Neuronal stem cell (in vitro differentiated cells): ENCODE measurements around the gene ABCA7.

ENCODE experiments used
- DNase-seq: peaks from one replicate; pipeline ENCODE4 v3.0.0-alpha.2; 2013; ENCODE audit warnings: low spot score
- H2AFZ ChIP-seq: one replicate; pipeline ENCODE4 v1.6.1; 2013; ENCODE audit warnings: mild to moderate bottlenecking, low read length, inconsistent platforms
- H2AK5ac ChIP-seq: 2 replicates; pipeline ENCODE4 v1.6.1; 2013; ENCODE audit warnings: low read depth, mild to moderate bottlenecking, inconsistent platforms, low read length, moderate library complexity, mixed read lengths
- H2BK120ac ChIP-seq: 2 replicates; pipeline ENCODE4 v1.6.1; 2013; ENCODE audit warnings: low read depth, mild to moderate bottlenecking, inconsistent platforms, low read length, moderate library complexity, mixed read lengths
- H2BK12ac ChIP-seq: one replicate; pipeline ENCODE4 v1.6.1; 2013; ENCODE audit warnings: low read length, inconsistent platforms
- H2BK15ac ChIP-seq: 2 replicates; pipeline ENCODE4 v1.6.1; 2013; ENCODE audit warnings: mild to moderate bottlenecking, low read length, inconsistent platforms, mixed read lengths
- H2BK5ac ChIP-seq: one replicate; pipeline ENCODE4 v1.6.1; 2013; ENCODE audit warnings: inconsistent platforms, mild to moderate bottlenecking, low read length, moderate library complexity
- H3K14ac ChIP-seq: one replicate; pipeline ENCODE4 v1.6.1; 2013; ENCODE audit warnings: low read length, inconsistent platforms
- H3K18ac ChIP-seq: 2 replicates; pipeline ENCODE4 v1.6.1; 2013; ENCODE audit warnings: low read length, inconsistent platforms
- H3K23ac ChIP-seq: 2 replicates; pipeline ENCODE4 v1.6.1; 2013; ENCODE audit warnings: low read depth, mild to moderate bottlenecking, mixed read lengths, low read length, inconsistent platforms; ENCODE audit not compliant: poor library complexity
- H3K27ac ChIP-seq: replicated peaks from 3 replicates; pipeline ENCODE4 v1.5.1; 2013; ENCODE audit warnings: low read length, inconsistent platforms
- H3K27me3 ChIP-seq, 3 experiments: 2 replicates each; pipeline ENCODE4 v1.6.1; 2013; ENCODE audit warnings: low read length in 3 of 3, mild to moderate bottlenecking in 2 of 3, inconsistent platforms in 1 of 3, low read depth in 1 of 3, mixed read lengths in 1 of 3, moderate library complexity in 1 of 3; ENCODE audit not compliant: control insufficient read depth in 3 of 3, insufficient read depth in 3 of 3
- H3K36me3 ChIP-seq, 2 donors: replicated peaks in 1 of 2; 2 replicates each; pipeline ENCODE4 v1.6.1; 2013; ENCODE audit warnings: low read length in 2 of 2; ENCODE audit not compliant: control insufficient read depth in 2 of 2, insufficient read depth in 2 of 2
- H3K4ac ChIP-seq: 2 replicates; pipeline ENCODE4 v1.6.1; 2013; ENCODE audit warnings: inconsistent platforms, mild to moderate bottlenecking, low read length, moderate library complexity
- H3K4me1 ChIP-seq, 2 donors: 1 replicate in 1 of 2; 2 replicates in 1 of 2; pipeline ENCODE4 v1.6.1; 2013; ENCODE audit warnings: low read length in 2 of 2, low read depth in 1 of 2; ENCODE audit not compliant: control insufficient read depth in 2 of 2, insufficient read depth in 1 of 2
- H3K4me2 ChIP-seq: one replicate; pipeline ENCODE4 v1.6.1; 2013; ENCODE audit warnings: mild to moderate bottlenecking, low read length, inconsistent platforms; ENCODE audit not compliant: insufficient read depth, poor library complexity, severe bottlenecking
- H3K4me3 ChIP-seq, 2 donors: 2 replicates each; pipeline ENCODE4 v1.5.1; 2013; ENCODE audit warnings: low read length in 2 of 2, mild to moderate bottlenecking in 2 of 2, inconsistent platforms in 1 of 2, moderate library complexity in 1 of 2
- H3K79me1 ChIP-seq: one replicate; pipeline ENCODE4 v1.6.1; 2013; ENCODE audit warnings: low read depth, mild to moderate bottlenecking, inconsistent platforms, low read length, moderate library complexity
- H3K9ac ChIP-seq: one replicate; pipeline ENCODE4 v1.6.1; 2013; ENCODE audit warnings: mild to moderate bottlenecking, low read depth, low read length, inconsistent platforms; ENCODE audit not compliant: poor library complexity
- H3K9me3 ChIP-seq, 2 donors: replicated peaks in 1 of 2; 2 replicates each; pipeline versions ENCODE3 to v1.6.1; 2013; ENCODE audit warnings: low read length in 2 of 2, mild to moderate bottlenecking in 2 of 2, inconsistent platforms in 1 of 2, low read depth in 1 of 2, mixed read lengths in 1 of 2, moderate library complexity in 1 of 2; ENCODE audit not compliant: control insufficient read depth in 2 of 2, insufficient read depth in 1 of 2
- H4K8ac ChIP-seq: one replicate; pipeline ENCODE4 v1.6.1; 2013; ENCODE audit warnings: low read depth, mild to moderate bottlenecking, inconsistent platforms, low read length, moderate library complexity
- H4K91ac ChIP-seq: one replicate; pipeline ENCODE4 v1.6.1; 2013; ENCODE audit warnings: low read length, low read depth, mild to moderate bottlenecking, inconsistent platforms; ENCODE audit not compliant: poor library complexity
- WGBS, 2 donors: extraction: QIAGEN DNeasy Blood & Tissue Kit; methylation state at CpG; one replicate each; pipeline ENCODE4 v1.1.7; 2013; ENCODE audit warnings: missing lambda C conversion rate in 2 of 2, mixed read lengths in 1 of 2; ENCODE audit not compliant: insufficient read length in 2 of 2, insufficient replicate concordance in 1 of 2; ENCODE audit errors: extremely low coverage in 2 of 2; 5-methylcytosine and 5-hydroxymethylcytosine counted together

The ABCA7 gene

DNA sequence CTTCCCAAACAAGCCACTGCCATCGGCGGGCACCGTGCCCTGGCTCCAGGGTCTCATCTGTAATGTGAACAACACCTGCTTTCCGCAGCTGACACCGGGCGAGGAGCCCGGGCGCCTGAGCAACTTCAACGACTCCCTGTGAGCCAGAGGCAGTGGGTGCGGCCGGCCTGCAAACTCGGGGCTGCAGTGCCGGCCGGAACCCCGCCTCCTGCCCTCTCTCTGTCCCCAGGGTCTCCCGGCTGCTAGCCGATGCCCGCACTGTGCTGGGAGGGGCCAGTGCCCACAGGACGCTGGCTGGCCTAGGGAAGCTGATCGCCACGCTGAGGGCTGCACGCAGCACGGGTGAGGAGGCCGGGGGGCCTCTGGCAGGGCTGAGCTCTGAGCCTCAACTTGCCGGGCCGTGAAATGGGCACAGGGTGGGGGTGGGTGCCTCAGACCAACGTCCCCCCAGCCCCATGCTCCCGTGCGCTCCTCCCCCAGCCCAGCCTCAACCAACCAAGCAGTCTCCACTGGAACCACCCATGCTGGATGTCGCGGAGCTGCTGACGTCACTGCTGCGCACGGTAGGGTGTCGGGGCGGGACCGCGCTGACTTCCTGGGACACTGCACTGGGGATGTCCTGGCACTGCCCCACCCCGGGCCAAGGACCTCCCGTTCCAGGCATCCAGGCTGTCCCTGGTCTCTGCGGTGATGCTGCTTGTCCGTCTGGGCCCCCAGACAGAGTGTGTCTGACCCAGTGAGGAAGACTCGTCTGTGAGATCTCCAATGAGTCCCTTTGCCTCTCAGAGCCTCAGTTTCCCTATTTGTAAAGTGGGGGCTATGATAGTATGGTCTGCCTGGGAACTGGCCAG, 2.2 kb downstream of the ABCA7 start:
- Histone ChIP-seq H3K4me1 (peaks cover 7 to 13% of the 10 kb centered on the region in 2 donors), H2BK5ac (no peak overlapping the region), H4K91ac (peak overlapping the region; percentile 72), H3K4ac (no peak overlapping the region), H2BK12ac (peak overlapping the region; percentile 58), H3K27me3 (no peaks in the 10 kb centered on the region), H3K27ac (no peak overlapping the region), H2BK15ac (peak overlapping the region; percentile 88), H3K18ac (peak overlapping the region; percentile 89), H2BK120ac (no peak overlapping the region), H3K79me1 (peaks cover 4% of the 10 kb centered on the region), H3K4me3 (no peak overlapping the region), H3K4me2 (no peak overlapping the region), H2AFZ (no peak overlapping the region), H2AK5ac (peak overlapping the region; percentile 94), H3K36me3 (peaks cover 13 to 18% of the 10 kb centered on the region in 2 donors), H4K8ac (peak overlapping the region; percentile 29), H3K23ac (peak overlapping the region; percentile 80), H3K9ac (peak overlapping the region; percentile 44), H3K9me3 (no peaks in the 10 kb centered on the region), H3K14ac (no peak overlapping the region)
- DNase-seq = no peak
- no CpG with 5 or more reads among the region's 43 CpGs for WGBS, 2 donors

DNA sequence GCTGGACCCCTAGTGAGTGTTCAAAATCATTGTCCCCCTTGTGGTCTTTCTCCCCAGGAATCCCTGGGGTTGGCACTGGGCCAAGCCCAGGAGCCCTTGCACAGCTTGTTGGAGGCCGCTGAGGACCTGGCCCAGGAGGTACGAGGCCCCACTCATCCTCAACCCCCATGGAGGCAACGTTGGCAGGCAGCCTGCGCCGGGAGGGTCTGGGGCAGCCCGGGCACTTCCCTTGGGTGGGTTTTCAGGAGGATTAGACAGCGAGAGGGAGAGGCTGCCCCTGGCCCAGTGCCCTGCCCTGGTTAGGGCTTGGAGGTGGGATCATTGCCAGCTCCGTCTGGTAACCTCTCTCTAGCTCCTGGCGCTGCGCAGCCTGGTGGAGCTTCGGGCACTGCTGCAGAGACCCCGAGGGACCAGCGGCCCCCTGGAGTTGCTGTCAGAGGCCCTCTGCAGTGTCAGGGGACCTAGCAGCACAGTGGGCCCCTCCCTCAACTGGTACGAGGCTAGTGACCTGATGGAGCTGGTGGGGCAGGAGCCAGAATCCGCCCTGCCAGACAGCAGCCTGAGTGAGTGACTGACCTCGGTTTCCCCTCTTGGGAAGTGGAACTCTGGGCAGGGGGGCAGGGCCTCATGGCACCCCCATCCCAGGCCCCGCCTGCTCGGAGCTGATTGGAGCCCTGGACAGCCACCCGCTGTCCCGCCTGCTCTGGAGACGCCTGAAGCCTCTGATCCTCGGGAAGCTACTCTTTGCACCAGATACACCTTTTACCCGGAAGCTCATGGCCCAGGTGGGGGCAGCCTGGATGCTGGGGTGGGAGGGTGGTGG, 3.0 kb downstream of the ABCA7 start:
- H3K4me2 ChIP-seq = no peak overlapping the region
- peaks cover 4% of the 10 kb centered on the region for H3K79me1 ChIP-seq
- H2BK15ac ChIP-seq = peak overlapping the region; percentile 65
- H2AFZ ChIP-seq = no peak overlapping the region
- H3K9me3 ChIP-seq = no peaks in the 10 kb centered on the region
- peak overlapping the region; percentile 60 for H2AK5ac ChIP-seq
- peaks cover 8 to 12% of the 10 kb centered on the region in 2 donors for H3K36me3 ChIP-seq
- H3K9ac ChIP-seq = no peak overlapping the region
- H3K23ac ChIP-seq = no peak overlapping the region
- H3K4ac ChIP-seq = no peak overlapping the region
- WGBS, 2 donors = no CpG with 5 or more reads among the region's 23 CpGs
- H2BK5ac ChIP-seq = no peak overlapping the region
- DNase-seq = no peak
- H4K8ac ChIP-seq = no peak overlapping the region
- no peak overlapping the region for H3K27ac ChIP-seq
- H3K14ac ChIP-seq = no peak overlapping the region
- H3K4me3 ChIP-seq = no peak overlapping the region
- H4K91ac ChIP-seq = no peak overlapping the region
- no peaks in the 10 kb centered on the region for H3K27me3 ChIP-seq
- no peak overlapping the region for H2BK120ac ChIP-seq
- H3K18ac ChIP-seq = peak overlapping the region; percentile 46
- H2BK12ac ChIP-seq = no peak overlapping the region
- H3K4me1 ChIP-seq = peaks cover 7 to 13% of the 10 kb centered on the region in 2 donors

DNA sequence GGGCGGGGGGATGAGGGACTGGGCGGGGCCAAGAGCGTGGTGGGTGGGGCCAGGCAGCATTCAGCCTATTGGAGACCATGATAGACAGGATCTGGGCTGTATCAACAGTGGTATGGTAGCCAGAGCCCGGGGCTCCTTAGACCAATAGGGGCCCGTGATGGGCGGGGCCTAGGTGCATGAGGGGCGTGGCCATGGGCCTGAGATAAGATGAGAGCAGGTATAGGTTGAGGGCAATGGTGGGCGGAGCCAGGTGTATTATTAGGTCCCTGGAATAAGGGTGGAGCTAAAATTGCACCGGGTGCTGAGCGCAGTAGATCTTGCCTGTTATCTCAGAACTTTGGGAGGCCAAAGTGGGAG, 5.3 kb downstream of the ABCA7 start:
- Histone ChIP-seq H3K4me3 (no peak overlapping the region), H3K14ac (no peak overlapping the region), H2BK120ac (no peak overlapping the region), H3K9ac (no peak overlapping the region), H2BK5ac (peak overlapping the region; percentile 90), H4K91ac (no peak overlapping the region), H3K27me3 (no peaks in the 10 kb centered on the region), H3K9me3 (no peaks in the 10 kb centered on the region), H3K36me3 (no peaks in the 10 kb centered on the region), H3K18ac (no peak overlapping the region), H2BK15ac (no peak overlapping the region), H3K4ac (no peak overlapping the region), H2BK12ac (no peak overlapping the region), H3K4me1 (peaks cover 9 to 10% of the 10 kb centered on the region in 2 donors), H4K8ac (no peak overlapping the region), H3K27ac (no peak overlapping the region), H3K4me2 (no peak overlapping the region), H3K79me1 (peaks cover 4% of the 10 kb centered on the region), H3K23ac (no peak overlapping the region), H2AFZ (no peak overlapping the region), H2AK5ac (no peak overlapping the region)
- DNase-seq = no peak
- no CpG with 5 or more reads among the region's 10 CpGs for WGBS, 2 donors

DNA sequence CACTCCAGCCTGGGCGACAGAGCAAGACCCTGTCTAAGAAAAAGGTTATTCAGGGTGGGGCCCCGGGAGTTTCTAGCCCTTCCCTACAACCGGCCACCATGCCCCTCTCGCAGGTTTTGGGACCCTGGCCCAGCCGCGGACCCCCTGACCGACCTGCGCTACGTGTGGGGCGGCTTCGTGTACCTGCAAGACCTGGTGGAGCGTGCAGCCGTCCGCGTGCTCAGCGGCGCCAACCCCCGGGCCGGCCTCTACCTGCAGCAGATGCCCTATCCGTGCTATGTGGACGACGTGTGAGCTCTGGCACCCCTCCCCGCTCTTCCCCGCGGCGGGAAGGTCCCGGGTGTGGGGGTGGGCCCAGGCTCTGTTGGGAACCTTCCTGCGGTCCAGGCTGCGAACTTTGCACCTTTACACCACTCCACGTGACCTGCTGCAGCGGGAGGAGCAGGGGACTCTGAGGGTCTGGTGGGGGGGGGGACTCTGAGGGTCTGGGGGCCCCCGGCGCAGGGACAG, 6.3 kb downstream of the ABCA7 start:
- no CpG with 5 or more reads among the region's 33 CpGs for WGBS, 2 donors
- no peak for DNase-seq

More for the DNA sequence above, 6.3 kb downstream of the ABCA7 start:
- Histone ChIP-seq H2AFZ (no peak overlapping the region), H2BK120ac (no peak overlapping the region), H4K8ac (peak overlapping the region; percentile 65), H3K27ac (no peak overlapping the region), H2BK12ac (peak overlapping the region; percentile 22), H3K14ac (peak overlapping the region; percentile 38), H3K4me1 (peaks cover 3 to 5% of the 10 kb centered on the region in 2 donors), H3K4ac (no peak overlapping the region), H3K4me3 (no peak overlapping the region), H3K9ac (no peak overlapping the region), H2AK5ac (no peak overlapping the region), H3K4me2 (no peak overlapping the region), H3K18ac (no peak overlapping the region), H2BK5ac (peak overlapping the region; percentile 75), H3K27me3 (no peaks in the 10 kb centered on the region), H3K79me1 (peaks cover 4% of the 10 kb centered on the region), H3K36me3 (no peaks in the 10 kb centered on the region), H2BK15ac (no peak overlapping the region), H4K91ac (no peak overlapping the region), H3K9me3 (peaks cover 0 to 3% of the 10 kb centered on the region in 2 donors), H3K23ac (no peak overlapping the region)
